NCI-H226 (cell line): ENCODE data around the gene BRAT1.

Experiments
- DNase-seq: peaks from one replicate; pipeline ENCODE4 v3.0.0-alpha.2; 2015

BRAT1 gene

DNA sequence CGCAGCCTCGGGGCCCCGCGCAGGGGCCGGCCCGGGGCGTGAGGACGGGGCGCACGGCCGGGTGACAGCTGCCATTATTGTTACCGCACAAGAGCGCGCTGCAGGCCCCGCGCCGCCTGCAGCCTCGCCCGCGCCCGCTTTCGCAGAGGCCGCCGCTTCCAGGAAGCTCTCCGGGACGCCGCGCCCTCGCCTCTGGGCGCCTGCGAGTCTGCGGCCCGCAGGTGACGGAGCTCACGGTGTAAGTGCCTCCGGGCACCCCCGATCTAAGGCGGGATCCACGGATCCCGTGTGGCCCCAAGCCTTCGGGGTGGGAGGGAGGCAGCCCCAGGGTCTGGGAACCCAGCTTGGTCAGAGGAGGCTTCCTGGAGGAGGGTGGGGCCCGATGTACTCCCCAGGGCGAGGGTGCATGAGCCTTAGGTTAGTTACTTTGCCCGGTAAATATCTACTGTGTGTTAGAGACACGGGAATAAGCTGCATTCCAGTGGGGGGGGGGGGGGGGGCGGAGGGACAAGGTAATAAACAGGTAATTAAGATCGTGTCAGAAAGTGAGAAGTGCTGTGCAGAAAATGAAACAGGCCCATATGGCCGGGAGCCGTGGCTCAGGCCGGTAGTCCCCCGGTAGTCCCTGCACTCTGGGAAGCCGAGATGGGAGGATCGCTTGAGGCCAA, 4.1 kb upstream of the BRAT1 start:
- peak; percentile 43 for DNase-seq

DNA sequence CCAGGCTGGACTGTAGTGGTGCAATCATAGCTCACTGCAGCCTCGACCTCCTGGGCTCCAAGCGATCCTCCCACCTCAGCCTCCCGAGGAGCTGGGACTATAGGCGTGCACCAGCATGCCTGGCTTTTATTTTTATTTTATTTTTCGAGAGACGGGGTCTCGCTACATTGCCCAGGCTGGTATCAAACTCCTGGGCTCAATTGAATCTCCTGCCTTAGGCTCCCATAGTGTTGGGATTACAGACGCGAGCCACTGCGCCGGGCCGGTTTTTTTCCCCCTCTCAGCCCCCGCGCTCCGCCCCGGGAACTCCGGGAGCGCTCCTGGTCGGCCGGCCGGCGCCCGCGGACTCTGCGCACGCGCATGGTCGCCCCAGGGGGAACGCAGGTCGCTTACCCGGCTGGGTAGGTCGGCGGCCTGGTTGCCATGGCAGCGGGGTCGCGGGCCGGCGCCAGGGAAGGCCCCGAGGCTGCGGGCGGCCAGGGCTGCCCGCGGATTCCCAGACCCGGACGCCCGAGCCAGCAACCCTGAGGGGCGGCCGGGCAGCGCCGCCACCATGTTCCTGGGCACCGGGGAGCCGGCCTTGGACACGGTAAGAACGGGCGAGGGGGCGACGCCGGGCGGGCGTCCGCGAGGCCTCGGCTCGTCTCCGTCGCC, 3.4 kb upstream of the BRAT1 start, which contains the start of gene IQCE:
Gene IQCE, plus strand, starts transcription at position 351 of the 654 bp plus-strand sequence. Its CDS starts 203 bp downstream, at position 554.
- DNase-seq = peak; percentile 94

DNA sequence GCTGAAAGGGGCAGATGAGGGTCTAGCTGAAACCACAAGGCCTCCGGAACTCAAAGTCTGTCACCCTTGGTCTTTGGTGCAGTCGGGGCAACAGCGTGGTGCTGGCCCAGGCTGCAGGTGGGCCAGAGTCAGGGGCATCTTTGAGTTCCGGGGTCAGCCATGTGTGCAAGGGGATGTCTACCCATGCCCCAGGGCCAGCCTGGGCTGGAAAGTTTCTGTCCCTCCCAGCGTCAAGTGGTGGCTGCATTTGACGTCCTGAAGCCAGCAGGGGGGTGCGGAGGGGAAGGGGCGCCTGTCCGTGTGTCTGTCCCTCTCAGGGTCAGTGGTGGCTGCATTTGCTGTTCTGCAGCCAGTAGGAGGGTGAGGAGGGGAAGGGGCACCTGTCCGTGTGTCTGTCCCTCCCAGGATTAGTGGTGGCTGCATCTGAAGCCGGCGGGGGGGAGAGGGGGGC, 638 bp downstream of the BRAT1 start:
- no peak for DNase-seq

DNA sequence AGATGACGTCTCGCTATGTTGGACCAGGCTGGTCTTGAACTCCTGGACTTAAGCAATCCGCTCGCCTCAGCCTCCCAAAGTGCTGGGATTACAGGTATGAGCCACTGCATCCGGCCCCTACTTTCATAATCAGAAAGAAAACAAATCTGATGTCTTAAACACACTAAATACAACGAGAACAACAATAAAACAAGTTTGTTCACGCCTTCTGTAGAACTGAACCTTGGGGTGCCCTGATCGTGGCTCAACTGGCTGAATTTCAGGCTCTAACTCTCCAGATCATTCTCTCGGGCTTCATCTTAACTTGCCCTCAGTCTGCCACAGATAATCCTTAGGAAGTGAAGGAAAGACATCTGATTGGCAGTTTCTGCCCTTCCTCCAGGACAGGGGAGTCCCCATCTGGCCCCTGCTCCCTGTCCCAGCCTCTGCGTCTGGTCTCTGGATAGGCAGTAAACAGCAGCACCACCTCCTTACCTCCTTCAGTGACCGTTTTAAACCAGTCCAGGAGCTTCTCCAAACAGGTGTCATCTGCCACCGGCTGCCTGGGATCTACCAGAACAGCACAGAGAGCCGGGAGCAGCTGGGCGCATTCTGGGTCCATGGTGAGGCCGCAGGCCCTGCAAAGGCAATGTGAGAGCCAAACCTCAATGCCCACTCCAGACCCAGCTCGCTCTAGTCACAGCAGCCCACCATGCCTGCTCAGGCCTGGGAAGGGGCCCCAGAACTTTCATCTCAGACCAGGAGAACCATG, 1.3 kb downstream of the BRAT1 start:
- no peak for DNase-seq

DNA sequence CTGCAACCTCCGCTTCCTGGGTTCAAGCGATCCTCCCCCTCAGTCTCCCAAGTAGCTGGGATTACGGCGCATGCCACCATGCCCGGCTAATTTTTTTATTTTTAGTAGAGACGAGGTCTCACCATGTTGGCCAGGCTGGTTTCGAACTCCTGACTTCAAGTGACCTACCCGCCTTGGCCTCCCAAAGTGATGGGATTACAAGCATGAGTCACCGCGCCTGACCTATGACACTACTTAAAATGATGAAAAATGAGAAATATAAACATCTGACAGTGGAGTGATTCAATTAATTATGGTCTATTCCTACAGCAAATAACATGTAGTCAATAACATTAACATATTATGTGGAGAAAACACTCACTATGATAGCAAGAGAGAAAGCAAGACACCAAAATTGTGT, 2.2 kb downstream of the BRAT1 start:
- DNase-seq = no peak

DNA sequence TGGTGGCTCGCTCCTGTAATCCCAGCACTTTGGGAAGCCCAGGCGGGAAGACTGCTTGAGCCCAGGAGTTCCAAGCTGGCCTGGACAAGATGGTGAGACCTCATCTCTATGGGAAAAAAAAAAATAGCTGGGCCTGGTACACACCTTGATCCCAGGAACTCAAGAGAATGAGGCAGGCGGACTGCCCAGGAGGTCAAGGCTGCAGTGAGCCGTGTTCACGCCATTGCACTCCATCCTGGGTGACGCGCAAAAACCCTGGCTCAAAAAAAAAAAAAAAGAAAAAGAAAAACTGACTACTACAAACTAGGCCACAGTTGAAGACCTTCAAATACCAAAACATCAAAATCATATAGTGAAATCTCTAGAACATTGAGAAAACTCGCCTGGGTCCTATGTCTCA, 3.9 kb downstream of the BRAT1 start:
- DNase-seq = no peak

DNA sequence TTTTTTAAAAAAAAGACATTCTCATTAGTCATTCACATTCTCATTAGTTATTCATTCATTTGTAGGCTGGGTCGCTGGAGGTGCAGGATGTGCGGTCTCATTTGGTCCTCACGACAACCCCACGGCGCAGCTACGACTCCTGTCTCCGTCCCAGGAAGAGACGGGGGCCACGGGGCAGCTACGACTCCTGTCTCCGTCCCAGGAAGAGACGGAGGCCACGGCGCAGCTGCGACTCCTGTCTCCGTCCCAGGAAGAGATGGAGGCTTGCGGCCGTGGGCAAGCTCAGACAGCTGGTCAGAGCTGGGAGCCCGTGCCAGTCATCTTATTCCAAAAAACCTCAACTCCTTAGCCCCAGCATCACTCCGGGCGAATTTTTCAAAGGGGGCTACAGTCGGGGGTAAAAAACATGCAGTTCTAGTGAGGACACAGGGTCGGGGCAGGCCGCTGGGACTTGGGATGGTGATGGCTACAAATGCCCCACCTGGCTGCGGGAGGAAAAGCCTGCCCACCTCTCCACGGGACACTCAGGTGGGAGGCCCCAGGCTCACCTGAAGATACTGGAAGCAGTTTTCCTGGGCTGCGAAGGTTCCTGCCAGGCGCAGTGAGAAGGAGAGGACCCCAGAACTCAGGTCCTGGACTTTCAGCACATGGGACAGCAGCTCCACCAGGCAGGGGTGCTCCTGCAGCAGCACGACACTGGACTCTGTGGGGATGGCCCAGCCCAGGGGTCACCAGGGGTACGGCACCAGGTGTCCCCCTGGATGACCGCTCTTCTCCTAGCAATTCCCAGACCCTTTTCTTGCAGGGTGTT, 8.3 kb downstream of the BRAT1 start:
- DNase-seq = no peak

DNA sequence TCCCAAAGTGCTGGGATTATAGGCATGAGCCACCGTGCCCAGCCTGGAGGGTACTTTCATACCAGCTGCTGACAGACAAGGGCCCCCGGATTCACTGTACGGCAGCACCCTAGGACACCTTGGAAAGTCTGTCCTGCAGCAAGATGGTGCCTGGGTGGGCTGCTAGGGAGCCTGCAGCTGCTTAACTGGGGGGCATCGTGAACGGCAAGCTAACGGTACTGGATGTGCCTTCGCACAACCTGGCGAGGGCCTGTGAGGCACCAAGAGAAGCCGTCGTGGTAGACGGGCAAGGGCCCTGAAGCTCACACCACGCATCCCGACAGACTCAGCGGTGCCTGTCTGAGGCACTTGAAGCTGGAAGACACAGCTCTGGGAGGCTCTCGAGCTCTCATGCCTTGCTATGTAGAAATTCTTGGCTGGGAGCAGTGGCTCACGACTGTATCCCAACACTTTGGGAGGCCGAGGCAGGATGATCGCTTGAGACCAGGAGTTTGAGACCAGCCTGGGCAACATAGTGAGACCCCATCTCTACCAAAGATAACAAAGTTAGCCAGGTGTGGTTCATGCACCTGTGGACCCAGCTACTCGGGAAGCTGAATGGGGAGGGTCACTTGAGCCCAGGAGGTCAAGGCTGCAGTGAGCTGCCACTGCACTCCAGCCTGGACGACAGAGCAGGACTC, 9.4 kb downstream of the BRAT1 start:
- no peak for DNase-seq

DNA sequence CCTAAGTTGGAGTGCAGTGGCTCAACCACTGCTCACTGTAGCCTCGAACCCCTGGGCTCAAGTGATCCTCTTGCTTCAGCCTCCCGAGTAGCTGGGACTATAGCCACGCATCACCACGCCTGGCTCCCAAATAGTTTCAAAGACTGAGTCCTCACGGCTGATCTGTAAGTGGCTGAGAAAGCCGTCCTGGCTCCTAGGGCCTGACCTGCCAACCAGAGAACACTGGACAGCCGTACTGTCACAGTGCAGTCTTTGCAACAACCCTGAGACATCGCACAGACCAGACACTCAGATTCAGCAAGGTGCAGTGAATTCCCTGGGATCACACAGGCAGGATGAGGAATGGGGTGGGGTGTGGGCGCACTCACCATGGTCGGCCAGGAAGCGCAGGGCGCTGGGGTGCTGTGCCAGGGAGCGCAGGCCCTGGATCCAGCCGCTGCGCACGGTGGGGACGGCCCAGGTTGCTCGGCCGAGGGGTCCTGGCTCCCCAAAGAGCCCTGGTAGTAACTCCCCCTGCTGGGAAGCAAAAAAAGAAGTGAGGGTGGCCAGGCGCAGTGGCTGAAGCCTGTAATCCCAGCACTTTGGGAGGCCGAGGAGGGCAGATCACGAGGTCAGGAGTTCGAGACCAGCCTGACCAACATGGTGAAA, 10.7 kb downstream of the BRAT1 start:
- no peak for DNase-seq

DNA sequence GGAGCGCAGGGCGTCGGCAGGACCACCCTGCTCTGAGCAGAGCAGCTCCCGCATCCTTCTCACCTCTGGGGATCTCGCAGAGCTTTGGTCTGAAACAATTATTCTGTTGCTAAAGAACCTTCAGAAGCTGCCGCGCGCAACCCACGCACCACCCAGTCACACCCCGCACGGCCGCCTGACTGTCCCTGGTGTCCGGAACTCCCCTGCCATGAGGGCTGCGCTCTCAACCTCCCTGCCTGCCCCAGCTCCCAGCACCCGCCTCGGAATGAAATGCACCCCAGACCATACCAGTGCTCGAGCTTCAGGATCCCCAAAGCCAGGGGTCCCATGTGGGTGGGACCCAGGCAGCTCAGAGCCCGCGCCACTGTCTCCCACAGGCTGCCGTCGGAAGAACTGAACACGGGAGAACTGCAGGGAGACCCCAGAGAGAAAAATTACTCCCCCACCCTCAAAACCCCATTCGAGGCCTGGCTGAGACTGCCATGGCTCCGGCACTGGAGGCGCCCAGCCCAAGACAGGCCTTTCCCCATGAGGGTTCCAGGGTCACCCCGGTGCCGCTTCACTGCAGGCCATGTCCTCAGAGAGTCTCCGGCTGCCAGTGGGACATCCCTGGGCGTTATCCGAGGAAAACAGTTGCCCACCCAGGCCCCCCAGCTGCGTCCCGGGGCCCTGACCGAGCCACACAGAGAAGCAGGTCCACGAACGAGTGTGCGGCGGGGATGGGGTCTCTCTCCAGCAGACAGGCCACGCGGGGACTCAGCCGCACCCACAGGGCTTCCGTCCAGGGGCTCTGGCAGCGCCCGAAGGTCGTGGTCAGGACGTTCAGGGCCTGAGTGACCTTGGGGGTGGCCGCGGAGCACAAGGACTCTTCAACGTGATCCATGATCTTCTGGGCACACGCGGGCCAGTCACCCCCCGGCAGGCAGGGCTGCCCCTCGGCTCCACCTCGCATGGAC, 12.1 kb downstream of the BRAT1 start:
- no peak for DNase-seq

DNA sequence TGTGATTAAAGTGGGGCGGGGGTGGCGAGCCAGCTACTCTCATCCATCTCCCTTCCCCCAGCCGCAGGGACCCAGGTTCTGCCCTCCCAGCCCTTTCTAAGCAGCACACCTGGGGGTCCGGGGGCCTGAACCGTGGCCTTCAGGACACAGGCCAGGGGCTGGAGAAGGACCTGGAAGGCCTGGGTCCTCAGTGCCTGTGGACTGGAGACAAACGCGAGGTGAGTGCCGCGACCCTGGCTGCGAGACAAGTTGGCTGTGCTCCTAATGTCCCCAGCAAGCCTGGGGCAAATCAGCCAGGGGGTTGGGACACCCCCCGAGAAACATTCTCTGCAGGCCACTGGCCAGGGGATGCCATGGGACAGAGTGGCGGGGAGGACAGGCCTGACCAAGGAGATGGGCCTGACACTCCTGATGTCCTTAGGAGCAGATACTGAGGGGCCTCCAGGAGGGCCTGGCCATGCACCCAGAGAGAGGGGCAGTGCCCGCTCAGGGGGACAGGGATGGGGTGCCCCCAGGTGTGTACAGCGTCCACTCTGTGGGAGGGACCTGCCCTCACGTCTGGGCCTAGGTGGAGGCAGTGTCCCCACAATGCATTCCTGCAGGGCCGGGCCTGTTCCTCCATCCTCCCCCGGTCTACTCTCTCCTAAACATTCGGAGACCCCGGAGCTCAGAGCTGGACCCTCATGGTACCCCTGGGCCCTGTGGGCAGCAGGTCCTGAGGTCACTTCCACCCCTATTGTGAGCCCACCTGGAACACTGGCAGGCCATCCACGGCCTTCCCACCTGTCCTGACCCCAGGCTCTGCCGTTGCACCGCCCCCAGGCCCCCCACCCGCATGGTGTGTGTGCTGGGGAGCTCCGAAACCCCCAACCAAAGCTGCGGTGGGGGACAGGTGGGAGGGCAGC, 13.1 kb downstream of the BRAT1 start:
- no peak for DNase-seq

DNA sequence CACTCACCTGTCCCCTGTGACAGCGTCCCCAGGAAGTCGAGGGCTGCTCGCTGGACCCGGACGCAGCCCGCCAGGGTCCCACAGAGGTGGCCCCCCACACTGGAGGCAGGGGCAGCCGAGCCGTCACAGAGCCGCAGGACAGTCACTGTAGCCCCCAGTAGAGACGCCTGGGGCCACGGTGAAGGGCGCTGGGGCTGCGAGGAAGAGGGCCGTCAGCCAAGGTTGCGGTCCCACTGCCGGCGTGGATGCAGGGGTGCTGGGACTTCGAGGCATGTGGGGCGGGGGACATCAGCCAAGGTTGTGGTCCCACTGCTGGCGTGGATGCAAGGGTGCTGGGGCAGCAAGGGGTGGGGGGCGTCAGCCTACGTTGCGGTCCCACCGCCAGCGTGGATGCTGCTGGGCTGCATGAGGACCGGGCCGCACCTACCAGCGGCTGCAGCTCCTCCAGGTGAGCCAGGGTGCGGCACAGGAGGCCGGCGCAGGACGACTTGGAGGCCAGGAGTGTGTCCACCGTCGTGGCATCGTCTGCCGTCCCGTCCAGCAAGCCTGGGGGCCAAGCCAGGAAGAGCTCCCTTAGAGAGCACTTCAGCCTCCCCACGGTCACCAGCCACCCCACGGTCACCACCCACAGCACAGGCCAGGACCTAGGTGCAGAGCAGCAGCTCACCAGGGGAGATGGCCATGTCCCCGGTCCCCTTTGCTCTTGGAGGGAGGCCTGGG, 13.9 kb downstream of the BRAT1 start:
- no peak for DNase-seq

DNA sequence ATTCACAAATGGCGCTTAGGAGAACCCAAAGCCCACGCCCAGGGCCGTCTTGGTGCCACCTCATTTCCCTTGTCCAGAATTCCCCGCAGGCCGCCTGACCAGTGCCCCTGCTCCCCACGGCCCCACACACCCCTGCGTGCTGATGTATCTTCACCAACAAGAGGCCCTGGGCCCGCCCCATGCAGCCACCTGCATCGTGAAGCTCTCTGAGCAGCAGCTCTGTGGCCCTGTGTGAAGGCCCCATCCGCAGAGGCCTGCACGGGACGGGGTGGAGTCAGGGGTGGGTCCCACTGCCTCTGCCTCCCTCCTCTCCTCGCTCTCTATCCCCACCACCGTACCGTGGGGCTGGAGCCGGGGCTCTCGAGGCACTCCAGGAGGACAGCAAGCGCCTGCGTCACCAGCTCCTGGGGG, 14.7 kb downstream of the BRAT1 start:
- no peak for DNase-seq

DNA sequence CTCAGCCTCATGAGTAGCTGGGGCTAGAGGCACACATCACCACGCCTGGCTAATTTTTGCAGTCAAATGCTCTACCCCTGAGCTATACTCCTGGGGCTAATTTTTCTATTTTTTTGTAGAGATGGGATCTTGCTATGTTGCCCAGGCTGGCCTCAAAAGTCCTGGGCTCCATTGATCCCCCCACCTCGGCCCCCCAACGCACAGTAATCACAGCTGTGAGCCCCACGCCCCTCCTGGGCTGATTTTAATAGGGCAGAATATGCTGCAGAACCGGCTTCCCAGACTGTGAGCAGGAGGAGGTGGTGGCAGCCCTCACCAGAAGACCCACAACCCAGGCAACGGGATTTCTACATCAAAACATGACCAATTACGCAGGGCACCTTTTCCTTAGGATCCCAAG, 15.2 kb downstream of the BRAT1 start:
- DNase-seq = no peak

DNA sequence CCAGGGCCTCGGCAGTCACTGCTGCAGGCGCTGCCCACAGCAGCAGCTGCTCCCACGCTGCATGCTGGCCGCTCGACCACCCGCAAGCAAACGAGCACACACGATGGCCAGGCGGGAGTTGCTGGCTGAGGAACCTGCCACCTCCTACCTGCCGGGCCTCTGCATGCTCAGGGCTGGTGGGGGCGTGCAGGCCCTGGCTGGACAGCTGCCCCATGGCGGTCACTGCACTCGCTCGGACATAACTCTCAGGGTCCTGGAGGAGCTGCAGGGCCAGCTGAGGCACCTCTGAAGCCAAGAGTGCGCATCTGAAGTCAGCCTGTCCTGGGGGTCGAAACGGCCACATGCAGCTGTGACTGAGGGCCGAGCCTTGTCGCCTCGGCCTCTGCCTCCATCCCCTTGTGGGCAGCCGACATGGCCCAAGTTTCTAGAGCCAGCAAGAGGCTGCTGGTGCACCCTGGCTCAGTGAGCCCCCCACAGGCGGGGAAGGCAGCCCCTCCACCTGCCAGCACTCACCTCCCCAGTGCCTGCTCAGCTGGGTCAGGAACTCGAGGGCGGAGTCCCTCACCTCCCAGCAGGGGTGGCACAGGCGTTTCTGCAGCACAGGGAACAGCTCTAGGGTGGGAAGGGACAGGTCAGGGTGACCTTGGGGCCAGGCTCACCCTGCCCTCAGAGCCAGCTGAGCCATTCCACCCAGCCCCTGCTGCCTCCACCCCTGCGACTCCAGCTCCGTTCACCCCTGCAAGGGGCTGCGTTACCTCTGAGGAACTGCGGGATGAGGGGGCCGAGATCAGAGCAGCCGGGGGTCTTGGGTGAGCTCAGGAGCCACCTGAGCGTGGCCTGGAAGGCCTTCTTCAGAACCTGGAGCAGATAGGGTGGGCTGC, 16.1 kb downstream of the BRAT1 start:
- no peak for DNase-seq

DNA sequence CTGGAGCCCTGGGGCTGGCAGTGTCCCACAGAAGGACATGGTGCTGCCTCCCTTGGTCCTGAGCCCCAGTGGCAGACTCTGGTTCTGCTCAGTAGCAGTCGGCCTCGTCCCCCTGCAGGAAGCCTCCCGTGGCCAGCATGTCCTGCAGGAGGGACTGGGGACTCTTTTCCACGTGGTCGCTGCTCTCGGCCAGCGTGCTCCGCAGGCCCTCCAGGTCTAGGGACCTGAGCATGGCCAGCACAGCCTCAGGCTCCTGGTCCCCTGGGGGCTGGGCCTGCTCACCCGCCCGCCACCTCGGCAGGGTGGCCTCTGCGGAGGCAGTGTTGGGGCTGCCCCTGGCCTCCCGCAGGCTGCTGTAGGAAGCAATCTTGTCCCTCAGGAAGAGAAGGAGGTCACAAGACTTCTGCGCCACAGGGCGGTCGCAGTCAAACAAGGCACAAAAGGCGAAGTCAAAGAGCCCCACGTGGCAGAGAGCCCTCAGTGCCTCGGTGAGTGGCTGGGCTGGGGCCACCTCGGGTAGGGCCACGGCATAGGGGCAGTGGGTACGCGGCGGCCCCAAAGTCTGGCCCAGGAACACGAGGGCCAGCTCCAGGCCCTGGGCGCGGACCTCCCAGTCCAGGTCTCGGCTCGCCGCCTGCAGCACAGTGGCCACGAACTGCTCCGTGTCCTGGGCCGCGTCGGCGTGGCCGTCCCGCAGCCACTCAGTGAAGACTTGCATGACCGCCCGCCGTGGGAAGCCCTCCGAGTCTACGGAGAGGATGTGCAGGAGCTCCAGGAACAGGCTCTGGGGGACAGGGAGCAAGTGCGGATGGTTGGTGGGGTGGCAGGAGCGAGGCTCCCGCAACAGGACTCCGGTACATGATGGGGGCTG, 17.1 kb downstream of the BRAT1 start:
- no peak for DNase-seq
